GM18502 (cell line): ENCODE results near the gene WHRN.

ENCODE experiments used
- ATAC-seq: cut with Tn5 transposase; IDR thresholded peaks from one replicate; pipeline ENCODE4 v1.9.1; 2021; ENCODE audit warnings: mild to moderate bottlenecking; ENCODE audit not compliant: unreplicated experiment, poor library complexity

Gene WHRN

GRCh38 chr9:114494776-114495569 lies 10.3 kb downstream of the WHRN start:
- no peak for ATAC-seq

DNA sequence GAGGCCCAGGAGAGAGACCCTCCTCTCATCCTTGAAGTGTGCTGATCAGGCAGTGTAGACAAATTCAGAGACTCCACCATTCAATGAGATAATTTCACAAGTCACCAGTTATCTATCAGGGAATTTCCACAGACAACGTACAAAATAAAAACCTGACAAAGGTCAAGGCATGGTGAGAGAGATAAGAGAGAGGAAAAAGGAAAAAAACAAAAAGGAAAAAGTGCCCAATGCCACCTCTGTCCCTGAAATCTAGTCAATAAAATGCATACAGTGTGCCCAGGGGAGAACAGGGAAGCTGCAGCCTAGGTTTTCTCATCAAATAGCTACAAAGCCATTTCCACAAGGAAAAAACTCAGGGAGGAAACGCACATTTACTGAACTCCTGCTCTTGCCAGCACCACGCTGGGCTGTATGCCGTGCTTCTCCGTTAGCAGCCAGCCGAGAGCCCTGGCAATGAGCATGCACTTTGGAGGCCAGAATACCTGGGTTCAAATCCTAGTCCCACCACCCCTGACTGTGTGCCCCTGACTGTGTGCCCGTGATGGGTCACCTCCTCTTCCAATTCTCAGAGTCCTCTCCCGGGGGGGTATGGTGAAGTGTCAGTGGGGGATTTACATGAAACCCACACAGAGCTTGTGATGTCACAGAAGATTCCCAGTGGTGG lies 11.6 kb downstream of the WHRN start:
- no peak for ATAC-seq

DNA sequence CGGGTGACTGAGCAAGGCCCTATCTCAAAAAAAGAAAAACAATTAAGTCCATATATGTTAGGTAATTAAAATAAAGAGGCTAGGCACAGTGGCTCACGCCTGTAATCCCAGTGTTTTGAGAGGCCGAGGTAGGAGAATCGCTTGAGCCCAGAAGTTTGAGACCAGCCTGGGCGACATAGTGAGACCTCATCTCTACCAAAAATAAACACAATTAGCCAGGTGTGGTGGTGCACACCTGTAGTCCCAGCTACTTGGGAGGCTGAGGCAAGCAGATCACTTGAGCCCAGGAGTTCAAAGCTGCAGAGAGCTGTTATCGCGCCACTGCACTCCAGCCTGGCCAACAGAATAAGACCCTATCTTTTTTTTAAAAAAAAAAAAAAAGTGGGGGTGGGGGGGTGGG lies 12.3 kb downstream of the WHRN start:
- no peak for ATAC-seq

- no peak for ATAC-seq
These were observed 13.8 kb downstream of the WHRN start for GRCh38 chr9:114491430-114492003.

DNA sequence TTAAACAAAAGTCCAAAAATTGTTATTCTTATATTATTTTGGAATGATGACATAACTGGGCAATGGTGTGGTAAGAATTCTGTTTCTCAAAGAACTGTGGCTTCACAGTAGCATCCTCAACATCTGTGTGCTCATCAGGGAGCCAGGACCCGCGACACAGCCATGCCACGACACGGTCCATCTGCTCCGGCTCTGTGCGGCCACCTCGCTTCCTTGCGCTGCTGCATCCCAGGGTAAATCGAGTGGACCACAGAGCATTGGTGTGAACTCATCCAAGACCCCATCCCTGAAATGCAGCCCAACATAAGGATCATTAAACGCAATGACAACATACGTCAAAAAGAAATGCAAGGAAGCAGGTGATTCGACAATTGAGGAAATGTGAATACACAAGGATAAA lies 15.3 kb downstream of the WHRN start:
- ATAC-seq: no peak

DNA sequence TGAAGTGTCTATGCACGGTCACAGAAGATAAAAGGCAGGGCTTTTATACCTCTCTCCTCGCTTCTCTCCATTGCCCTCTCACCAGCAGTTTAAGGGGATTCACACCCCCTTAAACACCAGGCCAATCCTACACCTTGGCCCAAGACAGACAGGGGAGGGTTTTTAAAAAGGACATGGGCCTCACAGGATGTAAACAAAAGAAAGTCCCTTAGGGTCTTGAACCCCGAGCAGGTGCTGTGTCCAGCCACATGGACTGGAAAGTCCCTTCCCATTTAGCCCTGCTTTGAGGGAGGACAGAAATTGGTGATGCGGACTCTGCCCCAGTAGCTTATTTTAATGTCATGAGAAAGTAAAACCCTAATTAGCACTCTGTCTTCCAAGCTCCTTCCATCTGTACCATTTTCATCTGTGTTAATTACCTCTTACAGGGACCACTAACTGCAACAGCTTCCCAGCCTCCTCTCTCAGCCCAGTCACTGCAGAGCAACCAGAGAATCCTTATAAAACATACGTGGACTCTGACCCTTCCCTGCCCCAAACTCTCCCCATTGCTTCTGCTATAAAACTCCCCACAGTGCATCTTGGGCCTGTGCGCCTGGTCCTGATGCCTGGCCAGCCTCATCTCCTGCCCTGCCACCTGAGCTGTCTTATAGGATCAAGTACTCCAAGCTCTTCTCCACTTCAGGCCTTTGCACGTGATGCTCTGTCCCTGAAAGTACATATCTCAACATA lies 16.7 kb downstream of the WHRN start:
- no peak for ATAC-seq

DNA sequence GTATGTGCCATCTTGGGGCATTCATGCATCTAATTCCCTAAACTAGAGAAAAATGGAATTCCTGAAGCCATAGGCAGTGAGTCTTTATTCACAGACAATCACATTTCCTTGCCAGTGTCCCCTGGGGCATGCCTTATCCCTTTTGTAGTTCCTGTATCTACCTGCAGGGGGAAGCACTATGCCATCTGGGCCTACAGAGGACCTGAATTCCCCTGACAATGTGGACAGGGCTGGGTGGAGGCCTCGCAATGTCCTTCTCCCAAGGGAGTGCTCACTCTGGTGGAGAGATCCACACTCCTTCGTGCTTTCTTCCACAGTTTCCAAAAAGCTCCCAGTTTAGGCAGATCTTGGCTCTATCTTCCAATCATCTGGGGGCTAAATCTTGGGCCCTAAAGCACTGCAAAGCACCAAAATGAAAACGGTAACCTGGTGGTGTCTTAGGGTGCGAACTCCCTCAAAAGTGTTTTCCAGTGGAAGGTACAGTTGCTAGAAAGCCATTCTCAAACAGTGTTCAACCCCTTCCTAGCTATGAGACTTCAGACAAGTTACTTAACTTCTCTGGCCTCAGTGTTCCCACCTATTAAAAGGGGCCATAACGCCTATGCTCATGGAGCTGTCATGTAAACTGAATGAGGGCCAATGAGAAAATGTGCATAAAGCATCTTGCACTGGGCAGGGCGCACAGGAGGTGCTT lies 17.5 kb downstream of the WHRN start:
- peak; percentile 87 for ATAC-seq

DNA sequence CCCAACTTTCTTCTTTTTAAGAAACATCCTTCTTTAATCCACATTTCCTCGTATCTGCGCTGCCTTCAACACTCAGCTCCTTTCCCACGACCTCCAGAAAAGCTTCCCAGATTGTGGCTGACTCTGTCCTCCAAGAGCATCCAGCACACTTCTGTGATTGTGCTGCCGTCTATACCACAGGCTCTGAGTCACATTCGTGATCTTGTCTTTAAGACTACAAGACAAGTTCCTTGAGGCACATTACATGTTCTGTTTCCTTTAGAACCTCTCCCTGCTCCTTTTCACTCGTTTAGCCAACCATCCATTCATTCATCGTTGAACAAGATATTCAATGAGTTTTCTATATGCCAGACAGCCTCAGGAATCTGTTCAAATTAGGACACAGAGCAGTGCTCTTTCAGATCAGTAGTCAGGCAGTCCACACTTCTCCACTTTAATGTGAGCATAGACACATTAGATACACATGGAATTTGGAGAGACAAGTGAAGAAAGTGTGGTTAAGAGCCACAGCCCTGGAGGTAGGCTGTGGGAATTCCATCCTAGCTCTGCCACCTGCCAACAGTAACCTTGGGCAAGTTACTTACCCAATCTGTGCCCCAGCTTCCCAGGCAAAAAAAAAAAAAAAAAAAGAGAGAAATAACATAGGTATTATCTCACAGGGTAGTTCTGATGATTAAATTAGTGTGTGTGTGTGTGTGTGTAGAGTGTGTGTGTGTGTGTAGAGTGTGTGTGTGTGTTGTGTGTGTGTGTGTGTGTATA lies 18.9 kb downstream of the WHRN start:
- ATAC-seq: no peak

- no peak for ATAC-seq
These were observed 20.3 kb downstream of the WHRN start for GRCh38 chr9:114484854-114485443.

DNA sequence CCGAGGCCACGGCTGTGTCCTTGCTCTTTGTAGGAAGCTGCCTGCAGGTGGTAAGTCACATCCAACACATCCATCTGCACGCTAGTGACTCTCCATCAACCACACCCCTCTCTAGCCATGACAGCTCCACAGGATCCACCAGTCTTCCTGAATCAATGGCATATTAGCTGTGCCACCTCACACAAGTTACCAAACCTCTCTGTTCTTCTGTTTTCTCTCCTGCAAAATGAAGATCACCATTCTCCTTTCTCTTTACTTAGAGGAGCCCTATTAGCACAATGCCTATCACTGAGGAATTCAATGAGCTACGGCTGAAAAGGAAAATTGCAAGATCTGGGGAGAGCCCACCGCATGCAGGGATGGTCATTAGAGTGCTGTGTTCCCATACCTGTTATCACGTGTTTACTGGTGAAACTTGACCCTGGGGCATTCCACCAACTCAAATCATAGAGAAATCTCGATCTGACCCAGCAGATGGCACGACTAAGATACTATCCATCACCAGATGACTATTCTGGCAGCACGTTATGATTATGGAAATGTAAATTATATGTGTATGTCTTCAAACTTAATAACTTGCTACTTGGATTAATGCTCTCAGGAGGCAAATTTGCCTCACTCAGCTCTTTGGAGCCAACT lies 20.9 kb downstream of the WHRN start:
- no peak for ATAC-seq

DNA sequence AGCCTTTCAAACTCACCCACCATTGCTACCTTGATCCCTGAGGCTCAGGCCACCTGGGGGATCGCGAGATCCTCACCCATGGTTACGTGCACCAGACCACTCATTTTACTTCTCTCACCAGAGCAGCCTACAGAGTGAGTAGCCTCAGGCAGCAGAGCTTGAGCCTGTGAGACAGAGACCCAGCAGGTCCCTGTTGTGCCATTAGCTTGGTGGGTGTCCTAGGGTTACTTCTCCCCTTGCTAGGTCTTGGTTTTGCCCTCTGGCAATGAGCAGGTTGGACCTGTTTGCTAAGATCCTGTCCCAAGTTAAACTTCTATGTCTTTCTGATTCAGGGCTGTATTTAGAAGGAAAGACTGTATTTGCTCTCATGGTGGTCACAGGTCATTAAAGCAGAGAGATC lies 21.8 kb downstream of the WHRN start:
- no peak for ATAC-seq

- ATAC-seq: no peak
These were observed 22.7 kb downstream of the WHRN start for GRCh38 chr9:114482593-114482992.

GRCh38 chr9:114481789-114482188 lies 23.5 kb downstream of the WHRN start:
- ATAC-seq: no peak

DNA sequence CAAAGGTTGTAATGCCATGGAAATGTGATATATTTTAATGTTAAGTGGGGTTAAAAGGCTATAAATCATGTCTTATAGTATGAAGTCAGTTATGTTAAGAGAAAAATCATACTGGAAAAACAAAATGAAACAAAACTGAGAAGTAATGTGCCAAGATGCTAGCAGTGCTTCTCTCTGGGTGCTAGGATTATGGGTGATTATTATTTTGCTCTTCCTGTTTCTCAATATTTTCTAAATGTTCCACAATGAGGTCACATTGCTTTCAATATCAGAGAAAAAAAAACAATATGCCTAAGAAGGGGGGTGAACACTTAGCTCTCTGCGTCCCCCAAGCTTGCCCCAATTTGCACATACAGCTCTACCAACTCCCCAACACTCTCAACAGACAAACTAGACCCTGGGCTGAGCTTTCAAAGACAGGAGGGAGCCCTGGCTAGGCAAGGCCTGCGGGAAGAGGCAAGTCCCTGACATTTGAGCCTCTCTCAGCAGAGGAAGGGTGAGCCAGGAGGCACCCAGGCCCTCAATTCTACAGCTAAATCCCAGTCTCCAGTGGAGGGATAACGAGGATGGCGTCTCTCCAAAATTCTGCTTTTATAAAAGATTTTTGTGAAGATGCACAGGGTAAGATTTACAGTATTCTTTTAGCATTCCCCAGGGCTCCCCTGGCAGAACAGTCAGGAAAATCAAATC lies 24.4 kb downstream of the WHRN start:
- ATAC-seq: no peak

- ATAC-seq: no peak
These were observed 26.4 kb downstream of the WHRN start for GRCh38 chr9:114478871-114479270.

DNA sequence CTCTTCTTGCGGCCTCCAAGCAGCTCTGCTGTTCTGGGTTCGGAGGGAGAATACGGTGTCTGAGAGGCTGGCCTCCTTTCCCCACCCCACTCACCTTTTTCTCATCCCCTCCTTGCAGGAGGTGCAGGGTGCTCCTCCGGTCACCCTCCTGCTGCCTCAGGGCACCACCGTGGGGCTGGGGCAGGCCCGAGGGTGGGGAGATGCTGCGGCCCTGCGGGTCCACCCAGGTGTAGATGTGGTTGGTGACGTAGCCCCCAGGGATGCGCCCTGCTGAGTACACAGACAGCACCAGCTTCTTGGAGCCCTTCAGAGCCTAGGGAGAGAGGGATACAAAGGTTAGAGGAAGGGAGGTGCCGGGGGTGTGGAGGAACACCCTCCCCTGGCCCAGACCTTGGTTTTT lies 26.8 kb downstream of the WHRN start:
- no peak for ATAC-seq

- ATAC-seq: no peak
These were observed 27.6 kb downstream of the WHRN start for GRCh38 chr9:114477642-114478041.

DNA sequence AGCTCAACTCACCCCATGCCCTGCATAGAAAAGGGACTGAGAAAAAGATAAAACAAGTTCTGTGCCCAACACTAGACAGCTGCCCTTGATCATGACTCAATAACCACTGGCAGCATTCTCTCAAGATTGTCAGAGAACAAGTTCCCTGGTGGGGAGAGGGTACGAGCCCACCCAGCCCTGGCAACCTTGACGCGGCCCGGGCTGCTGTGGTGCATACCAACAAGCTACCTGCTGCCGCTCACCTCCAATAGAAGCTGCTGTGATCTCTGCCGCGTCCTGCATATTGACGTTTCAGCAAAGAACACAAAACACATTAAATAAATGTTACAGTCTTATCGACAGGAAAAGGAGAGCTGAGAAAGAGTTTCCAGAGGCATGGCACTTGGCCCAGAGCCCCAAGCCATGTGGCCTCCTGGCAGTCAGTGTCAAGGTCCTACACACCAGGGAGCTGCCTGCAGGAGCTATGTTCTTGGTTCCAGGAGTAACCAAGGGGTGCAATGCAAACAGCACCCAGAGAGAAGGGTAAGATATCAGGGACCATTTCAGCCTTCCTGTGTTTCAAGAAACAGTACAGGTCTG lies 28.3 kb downstream of the WHRN start:
- no peak for ATAC-seq
